Measurements from ENCODE around the gene GRIN1.

DNA sequence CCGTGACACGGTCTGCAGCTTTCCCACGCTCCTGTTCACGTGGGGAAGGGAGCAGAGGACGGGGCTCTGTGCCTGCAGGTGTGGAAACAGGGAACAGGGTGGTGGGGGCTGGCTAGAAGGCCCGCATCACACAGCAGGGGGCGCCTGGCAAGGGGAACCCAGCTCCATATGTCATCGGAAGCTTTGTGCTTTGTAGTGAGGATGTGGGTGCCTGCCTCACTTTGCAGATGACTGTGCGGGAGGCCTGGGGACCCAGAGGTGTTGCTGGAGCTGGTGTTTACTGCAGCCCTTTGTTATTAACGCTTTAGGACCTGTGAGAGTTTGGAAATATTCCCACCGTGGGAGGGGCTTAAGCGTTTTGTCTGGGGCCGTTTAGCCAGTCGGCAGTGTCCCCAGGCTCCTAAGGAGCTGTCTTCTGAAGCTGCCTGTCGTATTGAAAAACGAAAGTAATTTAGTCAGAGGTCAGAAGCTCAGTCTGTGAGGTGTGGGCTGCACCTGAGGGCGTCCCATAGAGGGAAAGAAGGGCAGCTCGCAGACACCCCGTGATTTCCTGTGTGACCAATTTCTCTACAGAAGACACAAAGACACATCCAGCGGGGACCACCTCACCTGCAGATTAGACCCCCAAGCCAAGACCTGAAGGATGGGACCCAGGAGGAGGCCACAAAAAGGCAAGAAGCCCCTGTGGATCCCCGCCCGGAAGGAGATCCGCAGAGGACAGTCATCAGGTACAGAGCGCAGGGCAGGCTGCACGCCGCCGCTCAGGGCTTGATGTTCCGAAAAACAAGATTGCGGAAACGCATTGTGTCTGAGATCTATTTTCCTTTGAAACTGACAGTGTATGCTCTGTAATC, 43.1 kb upstream of the GRIN1 start:
- TF ChIP-seq, protein P1, sequence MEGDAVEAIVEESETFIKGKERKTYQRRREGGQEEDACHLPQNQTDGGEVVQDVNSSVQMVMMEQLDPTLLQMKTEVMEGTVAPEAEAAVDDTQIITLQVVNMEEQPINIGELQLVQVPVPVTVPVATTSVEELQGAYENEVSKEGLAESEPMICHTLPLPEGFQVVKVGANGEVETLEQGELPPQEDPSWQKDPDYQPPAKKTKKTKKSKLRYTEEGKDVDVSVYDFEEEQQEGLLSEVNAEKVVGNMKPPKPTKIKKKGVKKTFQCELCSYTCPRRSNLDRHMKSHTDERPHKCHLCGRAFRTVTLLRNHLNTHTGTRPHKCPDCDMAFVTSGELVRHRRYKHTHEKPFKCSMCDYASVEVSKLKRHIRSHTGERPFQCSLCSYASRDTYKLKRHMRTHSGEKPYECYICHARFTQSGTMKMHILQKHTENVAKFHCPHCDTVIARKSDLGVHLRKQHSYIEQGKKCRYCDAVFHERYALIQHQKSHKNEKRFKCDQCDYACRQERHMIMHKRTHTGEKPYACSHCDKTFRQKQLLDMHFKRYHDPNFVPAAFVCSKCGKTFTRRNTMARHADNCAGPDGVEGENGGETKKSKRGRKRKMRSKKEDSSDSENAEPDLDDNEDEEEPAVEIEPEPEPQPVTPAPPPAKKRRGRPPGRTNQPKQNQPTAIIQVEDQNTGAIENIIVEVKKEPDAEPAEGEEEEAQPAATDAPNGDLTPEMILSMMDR (IDR thresholded peaks at IDR 0.05; ENCODE audit: low read depth, low read length): peak; percentile 22
- TF ChIP-seq, protein P2, sequence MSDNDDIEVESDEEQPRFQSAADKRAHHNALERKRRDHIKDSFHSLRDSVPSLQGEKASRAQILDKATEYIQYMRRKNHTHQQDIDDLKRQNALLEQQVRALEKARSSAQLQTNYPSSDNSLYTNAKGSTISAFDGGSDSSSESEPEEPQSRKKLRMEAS (IDR thresholded peaks at IDR 0.05; ENCODE audit: low read depth, low read length): peak; percentile 56; the same call in 1 of the 2 replicates
- TF ChIP-seq POLR2A (IDR thresholded peaks at IDR 0.05; ENCODE audit: extremely low read depth, insufficient read length) (no peak), MYC (IDR thresholded peaks at IDR 0.05; ENCODE audit: low read depth, low read length) (no peak)

All from NB4 (cell line).